CD4-positive, alpha-beta T cell (primary cell): Measurements from ENCODE around the gene G3BP2. TPM values are rescaled to one million over a fixed set of nuclear protein-coding genes. Genes with fewer than 3 reads are reported as not detected.

Experiments
- ATAC-seq: fragments of 200-7000 bp; cut with Tn5 transposase; one replicate; pipeline ENCODE4 v1.10.0; 2022; ENCODE audit warnings: mild to moderate bottlenecking; ENCODE audit not compliant: poor library complexity
- CTCF ChIA-PET: fragments of 350-600 bp; sonication (Branson Sonifier 250); formaldehyde crosslinking; loops from one replicate; lab custom pipeline; 2021; ENCODE audit warnings: antibody characterized with exemption, inconsistent platforms; lab: Charles Lee
- POLR2A ChIA-PET: fragments of 350-600 bp; sonication (Branson Sonifier 250); formaldehyde crosslinking; loops from one replicate; lab custom pipeline; 2021; ENCODE audit warnings: antibody characterized with exemption, inconsistent platforms; lab: Charles Lee
- DNase-seq, 14 experiments: peaks; one replicate each; pipeline ENCODE4 v3.0.0-alpha.2; 2013 to 2020; ENCODE audit warnings: mixed read lengths in 2 of 14
- H3K27ac ChIP-seq, 2 donors: one replicate each; pipeline versions ENCODE4 v1.5.1 to v1.7.0; 2013; ENCODE audit warnings: low read length in 2 of 2, low read depth in 1 of 2, mild to moderate bottlenecking in 1 of 2
- H3K27me3 ChIP-seq, 2 experiments: 1 replicate in 1 of 2; 2 replicates in 1 of 2; pipeline versions ENCODE4 v1.6.1 to v1.7.0; 2013; ENCODE audit warnings: low read length in 2 of 2, control low read depth in 1 of 2, mild to moderate bottlenecking in 1 of 2, moderate library complexity in 1 of 2; ENCODE audit not compliant: insufficient read depth in 2 of 2, control insufficient read depth in 1 of 2
- H3K36me3 ChIP-seq: one replicate; pipeline ENCODE4 v1.6.1; 2013; ENCODE audit warnings: low read length, control low read depth; ENCODE audit not compliant: insufficient read depth
- H3K4me1 ChIP-seq: one replicate; pipeline ENCODE4 v1.6.1; 2013; ENCODE audit warnings: low read length, control low read depth; ENCODE audit not compliant: insufficient read depth
- H3K4me3 ChIP-seq: one replicate; pipeline ENCODE4 v1.5.1; 2013; ENCODE audit warnings: mild to moderate bottlenecking, low read length, moderate library complexity
- H3K9me3 ChIP-seq, 2 experiments: 1 replicate in 1 of 2; 2 replicates in 1 of 2; pipeline versions ENCODE4 v1.6.1 to v1.7.0; 2013; ENCODE audit warnings: low read length in 2 of 2, mild to moderate bottlenecking in 2 of 2, control low read depth in 1 of 2, moderate library complexity in 1 of 2; ENCODE audit not compliant: control insufficient read depth in 1 of 2, insufficient read depth in 1 of 2
- H3K27ac Mint-ChIP-seq: one replicate; pipeline ENCODE4 v1.8.0; 2020; ENCODE audit warnings: mixed read lengths
- H3K27me3 Mint-ChIP-seq: one replicate; pipeline ENCODE4 v1.8.0; 2021; ENCODE audit warnings: mixed read lengths
- H3K36me3 Mint-ChIP-seq: one replicate; pipeline ENCODE4 v1.8.0; 2021; ENCODE audit warnings: low read depth, mixed read lengths
- H3K4me1 Mint-ChIP-seq: one replicate; pipeline ENCODE4 v1.8.0; 2021; ENCODE audit warnings: low read depth, mixed read lengths
- H3K4me3 Mint-ChIP-seq: one replicate; pipeline ENCODE4 v1.8.0; 2020; ENCODE audit warnings: mild to moderate bottlenecking, mixed read lengths
- H3K9me3 Mint-ChIP-seq: one replicate; pipeline ENCODE4 v1.8.0; 2020; ENCODE audit warnings: mixed read lengths
- CTCF ChIP-seq: fragments of 200-600 bp; IDR thresholded peaks from one replicate; pipeline ENCODE4 v1.8.0; 2022; ENCODE audit warnings: antibody characterized with exemption, mild to moderate bottlenecking
- intact Hi-C, 2 experiments: fragments of 100-400 bp; cut with DNase I in 1 of 2; cut with micrococcal nuclease in 1 of 2; formaldehyde crosslinking; loops; one replicate each; pipeline versions ENCODE4 v1.15.1 to v1.9.0; 2023 to 2025; cut with DNase I, micrococcal nuclease
- total RNA-seq, 174 experiments: library from RNA in 2 of 174; stranded (reverse) in 2 of 174; gene quantifications; one replicate each; pipeline ENCODE4 v1.2.3 and lab custom pipeline; 2021 to 2026

G3BP2 gene
- total RNA-seq, 2 experiments from 2014 or later: 319 to 322 TPM

GRCh38 chr4:75673959-75674328, 733 bp upstream of the G3BP2 start:
- no peak for ATAC-seq
- peak overlapping the region; percentile 97 to 98 for H3K27ac ChIP-seq
- peak overlapping the region; percentile 97 for H3K4me3 Mint-ChIP-seq
- no peak for DNase-seq
- H3K36me3 ChIP-seq: no peaks in the 10 kb centered on the region
- no peaks in the 10 kb centered on the region for H3K27me3 ChIP-seq
- H3K36me3 Mint-ChIP-seq: peaks cover 31% of the 10 kb centered on the region
- no peaks in the 10 kb centered on the region for H3K27me3 Mint-ChIP-seq
- TF ChIP-seq CTCF: no peak
- intact Hi-C loops: loop anchor here (1.0 to 10.0 kb wide), 10 partner anchors 9 to 473 kb away; partner anchors contain the start of genes CDKL2 (in 2 of the 2), RCHY1 (in 2 of the 2), THAP6 (in 2 of the 2) and NUP54 (in 1 of the 2)
- H3K4me1 Mint-ChIP-seq: peaks cover 51% of the 10 kb centered on the region
- H3K4me1 ChIP-seq: peaks cover 26% of the 10 kb centered on the region
- peak overlapping the region; percentile 99 for H3K27ac Mint-ChIP-seq
- H3K9me3 ChIP-seq: no peaks in the 10 kb centered on the region
- peak overlapping the region; percentile 83 for H3K4me3 ChIP-seq
- H3K9me3 Mint-ChIP-seq: no peaks in the 10 kb centered on the region
- ChIA-PET POLR2A (interaction anchor here (0.7 to 10.2 kb wide), 14 partner anchors 9 to 266 kb away, joined by 3 to 175 read pairs (median 6); partner anchors contain the start of genes NAAA, RCHY1, THAP6 and USO1), CTCF (interaction anchor here (0.8 to 1.5 kb wide), 2 partner anchors 50 to 54 kb away, joined by 3 to 17 read pairs; partner anchors contain the start of gene USO1)

GRCh38 chr4:75672461-75673026, 667 bp downstream of the G3BP2 start:
- intact Hi-C loops: loop anchor here (1.0 to 10.0 kb wide), 11 partner anchors 7 to 475 kb away; partner anchors contain the start of genes CDKL2 (in 2 of the 2), RCHY1 (in 2 of the 2), THAP6 (in 2 of the 2) and NUP54 (in 1 of the 2)
- DNase-seq (peak; percentile 68 to 88 (median 79)), ATAC-seq (peak; percentile 33)
- Mint-ChIP-seq H3K4me1 (peaks cover 65% of the 10 kb centered on the region), H3K27ac (peak overlapping the region; percentile 99), H3K4me3 (peak overlapping the region; percentile 97), H3K36me3 (peaks cover 31% of the 10 kb centered on the region), H3K9me3 (no peaks in the 10 kb centered on the region), H3K27me3 (no peaks in the 10 kb centered on the region)
- ChIA-PET POLR2A (interaction anchor here (1.0 to 10.2 kb wide), 16 partner anchors 10 to 540 kb away, joined by 3 to 175 read pairs (median 9); partner anchors contain the start of genes CDKL2, NAAA, RCHY1 and SCARB2), CTCF (interaction anchor here (1.4 to 1.6 kb wide), 2 partner anchors 19 to 51 kb away, joined by 5 to 7 read pairs; partner anchors contain the start of gene USO1)
- Histone ChIP-seq H3K36me3 (no peaks in the 10 kb centered on the region), H3K9me3 (no peaks in the 10 kb centered on the region), H3K4me1 (peaks cover 30% of the 10 kb centered on the region), H3K4me3 (peak overlapping the region; percentile 83), H3K27me3 (no peaks in the 10 kb centered on the region), H3K27ac (peak overlapping the region; percentile 97 to 98)
- no peak for TF ChIP-seq CTCF

GRCh38 chr4:75671802-75672421, 1.3 kb downstream of the G3BP2 start:
- peaks cover 71% of the 10 kb centered on the region for H3K4me1 Mint-ChIP-seq
- no peaks in the 10 kb centered on the region for H3K36me3 ChIP-seq
- CTCF ChIA-PET: interaction anchor here (1.4 to 1.6 kb wide), 2 partner anchors 18 to 52 kb away, joined by 5 to 7 read pairs; partner anchors contain the start of gene USO1
- H3K4me1 ChIP-seq: peaks cover 35% of the 10 kb centered on the region
- H3K9me3 ChIP-seq: no peaks in the 10 kb centered on the region
- no peak for TF ChIP-seq CTCF
- DNase-seq (peak in 1 of 14 experiments; percentile 17), ATAC-seq (no peak)
- H3K27ac ChIP-seq: peak overlapping the region; percentile 97 to 98
- H3K4me3 Mint-ChIP-seq: peak overlapping the region; percentile 97
- H3K27me3 ChIP-seq: no peaks in the 10 kb centered on the region
- peak overlapping the region; percentile 99 for H3K27ac Mint-ChIP-seq
- H3K9me3 Mint-ChIP-seq: no peaks in the 10 kb centered on the region
- H3K27me3 Mint-ChIP-seq: no peaks in the 10 kb centered on the region
- H3K4me3 ChIP-seq: peak overlapping the region; percentile 83
- intact Hi-C loops: loop anchor here (1.0 to 10.0 kb wide), 8 partner anchors 25 to 475 kb away; partner anchors contain the start of genes CDKL2 (in 2 of the 2), RCHY1 (in 2 of the 2), THAP6 (in 2 of the 2) and NUP54 (in 1 of the 2)
- POLR2A ChIA-PET: interaction anchor here (0.6 to 10.2 kb wide), 15 partner anchors 11 to 541 kb away, joined by 3 to 175 read pairs (median 7); partner anchors contain the start of genes CDKL2, NAAA, RCHY1 and SCARB2
- H3K36me3 Mint-ChIP-seq: peaks cover 31% of the 10 kb centered on the region
